Upper lobe of left lung (tissue), 6 donors: Measurements from ENCODE around the gene AGAP1. TPM values are rescaled to one million over a fixed set of nuclear protein-coding genes. Genes with fewer than 3 reads are reported as not detected.

ENCODE experiments used
- ATAC-seq, 2 donors: fragments of 200-7000 bp; cut with Tn5 transposase; one replicate each; pipeline ENCODE4 v1.9.1; 2022; ENCODE audit warnings: mild to moderate bottlenecking in 2 of 2, moderate library complexity in 2 of 2; ENCODE audit not compliant: low FRiP score in 2 of 2
- DNase-seq, 2 donors: peaks; one replicate each; pipeline ENCODE4 v3.0.0-alpha.2; 2019 to 2020
- H3K27ac ChIP-seq, 4 donors: fragments of 200-600 bp; sonication (generic); one replicate each; pipeline ENCODE4 v1.5.1; 2016 to 2019
- H3K27me3 ChIP-seq, 4 donors: fragments of 200-600 bp; sonication (generic); one replicate each; pipeline ENCODE4 v1.5.1; 2017 to 2019
- H3K36me3 ChIP-seq, 4 donors: fragments of 200-600 bp; sonication (generic); one replicate each; pipeline ENCODE4 v1.5.1; 2016 to 2019
- H3K4me1 ChIP-seq, 4 donors: fragments of 200-600 bp; sonication (generic); one replicate each; pipeline ENCODE4 v1.5.1; 2018 to 2019
- H3K4me3 ChIP-seq, 4 donors: fragments of 200-600 bp; sonication (generic); one replicate each; pipeline ENCODE4 v1.5.1; 2017 to 2019; ENCODE audit warnings: mild to moderate bottlenecking in 2 of 4, moderate library complexity in 1 of 4
- H3K9me3 ChIP-seq, 4 donors: fragments of 200-600 bp; sonication (generic); one replicate each; pipeline ENCODE4 v1.5.1; 2018 to 2019
- CTCF ChIP-seq, 6 experiments: fragments of 450-650 bp in 4 of 6; fragments of 200-600 bp in 2 of 6; sonication (generic) in 2 of 6; IDR thresholded peaks; one replicate each; pipeline ENCODE4 v1.5.1; 2016 to 2019; ENCODE audit warnings: antibody characterized with exemption in 6 of 6
- EP300 ChIP-seq, 4 donors: sonication (generic); formaldehyde crosslinking; IDR thresholded peaks; one replicate each; pipeline ENCODE4 v1.5.1; 2017; ENCODE audit warnings: antibody characterized with exemption in 4 of 4, control low read depth in 2 of 4
- POLR2A ChIP-seq, 4 donors: fragments of 450-650 bp; IDR thresholded peaks; one replicate each; pipeline ENCODE4 v1.5.1; 2016 to 2017; ENCODE audit warnings: antibody characterized with exemption in 4 of 4, mild to moderate bottlenecking in 2 of 4
- POLR2AphosphoS5 ChIP-seq, 2 donors: sonication (generic); formaldehyde crosslinking; IDR thresholded peaks; one replicate each; pipeline ENCODE4 v1.5.1; 2017; ENCODE audit warnings: antibody characterized with exemption in 2 of 2
- WGBS, 2 donors: methylation state at CpG; one replicate each; pipeline ENCODE4 v1.1.5; 2017 to 2018; 5-methylcytosine and 5-hydroxymethylcytosine counted together
- total RNA-seq, 6 donors: library from RNA; depleted of rRNA in 4 of 6; stranded (reverse); fragments of >200 nt in 4 of 6; gene quantifications; one replicate each; pipeline versions ENCODE4 v1.1.0 to v1.2.1, GENCODE V29; 2016 to 2021
- donor health status: DM: no; HTN: no; CAD: no; lungs with moderate emphysema.
- donor health status: DM: no; HTN: yes; CAD: no; lungs with severe emphysema.

AGAP1 gene
- total RNA-seq, 6 donors from 2014 or later = 25.5 to 45.1 (median 30.7) TPM

- TF ChIP-seq POLR2A (IDR thresholded peaks at IDR 0.05) = no peak
- TF ChIP-seq POLR2AphosphoS5 (IDR thresholded peaks at IDR 0.05) = no peak
- no peak for TF ChIP-seq CTCF (IDR thresholded peaks at IDR 0.05)
- TF ChIP-seq EP300 (IDR thresholded peaks at IDR 0.05) = no peak
- Histone ChIP-seq H3K27ac (no peak overlapping the region), H3K9me3 (no peaks in the 10 kb centered on the region), H3K4me3 (no peak overlapping the region), H3K4me1 (no peaks in the 10 kb centered on the region), H3K27me3 (no peaks in the 10 kb centered on the region), H3K36me3 (no peaks in the 10 kb centered on the region)
- WGBS, 2 donors = 86 to 87% methylated on average over 2 to 4 of the region's 4 CpGs
- ATAC-seq (no peak), DNase-seq (no peak)
These were observed 579.4 kb downstream of the AGAP1 start for GRCh38 chr2:236073246-236073645.

- 73 to 81% methylated on average over 7 to 8 of the region's 8 CpGs for WGBS, 2 donors
- no peak overlapping the region for H3K27ac ChIP-seq
- no peak overlapping the region for H3K4me3 ChIP-seq
- no peaks in the 10 kb centered on the region for H3K9me3 ChIP-seq
- DNase-seq (no peak), ATAC-seq (no peak)
- H3K36me3 ChIP-seq = no peaks in the 10 kb centered on the region
- no peak for TF ChIP-seq EP300 (IDR thresholded peaks at IDR 0.05)
- TF ChIP-seq POLR2AphosphoS5 (IDR thresholded peaks at IDR 0.05) = no peak
- no peak for TF ChIP-seq POLR2A (IDR thresholded peaks at IDR 0.05)
- TF ChIP-seq CTCF (IDR thresholded peaks at IDR 0.05) = no peak
- no peaks in the 10 kb centered on the region for H3K27me3 ChIP-seq
- no peaks in the 10 kb centered on the region for H3K4me1 ChIP-seq
These were observed 580.2 kb downstream of the AGAP1 start for GRCh38 chr2:236073867-236074655.

GRCh38 chr2:236075802-236076201 is 582.0 kb downstream of the AGAP1 start:
- no peak for ATAC-seq
- 96 to 99% methylated on average over 8 to 11 of the region's 11 CpGs for WGBS, 2 donors
- TF ChIP-seq POLR2AphosphoS5 (IDR thresholded peaks at IDR 0.05) (no peak), POLR2A (IDR thresholded peaks at IDR 0.05) (no peak), EP300 (IDR thresholded peaks at IDR 0.05) (no peak), CTCF (IDR thresholded peaks at IDR 0.05) (no peak)
- Histone ChIP-seq H3K9me3 (no peaks in the 10 kb centered on the region), H3K27me3 (no peaks in the 10 kb centered on the region), H3K4me3 (no peak overlapping the region), H3K4me1 (no peaks in the 10 kb centered on the region), H3K27ac (no peak overlapping the region), H3K36me3 (no peaks in the 10 kb centered on the region)
- DNase-seq = no peak

- Histone ChIP-seq H3K27ac (no peak overlapping the region), H3K9me3 (no peaks in the 10 kb centered on the region), H3K36me3 (no peaks in the 10 kb centered on the region), H3K4me1 (no peaks in the 10 kb centered on the region), H3K4me3 (no peak overlapping the region), H3K27me3 (no peaks in the 10 kb centered on the region)
- ATAC-seq (peak in 1 of 2 donors; percentile 7), DNase-seq (no peak)
- TF ChIP-seq CTCF (IDR thresholded peaks at IDR 0.05) = no peak
- no peak for TF ChIP-seq POLR2AphosphoS5 (IDR thresholded peaks at IDR 0.05)
- no peak for TF ChIP-seq POLR2A (IDR thresholded peaks at IDR 0.05)
- TF ChIP-seq EP300 (IDR thresholded peaks at IDR 0.05) = no peak
- 87 to 92% methylated on average over 13 to 14 of the region's 14 CpGs for WGBS, 2 donors
These were observed 584.7 kb downstream of the AGAP1 start for GRCh38 chr2:236078297-236079255.
